Stimulated activated effector memory CD8-positive, alpha-beta T cell treated with anti-CD3 and anti-CD28 coated beads, Interleukin-12 subunit alpha, Interleukin-12 subunit beta, amount 100 ng/mL, for 72 hours (primary cell): Measurements from ENCODE around the gene BST1.
A peak's percentile ranks its signal among the peaks of the same experiment; 100 is the strongest.

Experiments
- ATAC-seq: fragments of 150-1000 bp; cut with Tn5 transposase; 2 replicates; pipeline ENCODE4 v1.10.0; 2021
- DNase-seq, 2 donors: peaks; one replicate each; pipeline ENCODE4 v3.0.0; 2021 to 2022; ENCODE audit warnings: low spot score in 2 of 2
- H3K27ac Mint-ChIP-seq: one replicate; pipeline ENCODE4 v1.8.0; 2022; ENCODE audit warnings: mild to moderate bottlenecking, mixed read lengths
- H3K36me3 Mint-ChIP-seq: one replicate; pipeline ENCODE4 v1.8.0; 2022; ENCODE audit warnings: mild to moderate bottlenecking, mixed read lengths
- H3K4me1 Mint-ChIP-seq: one replicate; pipeline ENCODE4 v1.8.0; 2022; ENCODE audit warnings: mixed read lengths
- H3K4me3 Mint-ChIP-seq: one replicate; pipeline ENCODE4 v1.8.0; 2022; ENCODE audit warnings: mild to moderate bottlenecking, mixed read lengths
- H3K9me3 Mint-ChIP-seq: one replicate; pipeline ENCODE4 v1.8.0; 2022; ENCODE audit warnings: mixed read lengths

The BST1 gene

GRCh38 chr4:15702941-15703403, at the start of gene BST1:
TSS of gene BST1 (plus strand) at chr4:15703065. CDS start at chr4:15703145, 80 bp downstream.
- H3K4me1 Mint-ChIP-seq, result peaks cover 19% of the 10 kb centered on the region
- peak within 1 kb of the TSS; percentile 75 for H3K4me3 Mint-ChIP-seq
- H3K36me3 Mint-ChIP-seq, result no peaks in the 10 kb centered on the region
- no peaks in the 10 kb centered on the region for H3K9me3 Mint-ChIP-seq
- no peak within 1 kb of the TSS for H3K27ac Mint-ChIP-seq
- ATAC-seq (peak; percentile 76), DNase-seq (peak; percentile 25 to 68)

GRCh38 chr4:15653420-15653819, 49.4 kb upstream of the BST1 start:
- H3K4me3 Mint-ChIP-seq, result peak overlapping the region; percentile 96
- ATAC-seq (no peak), DNase-seq (no peak)
- no peaks in the 10 kb centered on the region for H3K9me3 Mint-ChIP-seq
- peak overlapping the region; percentile 95 for H3K27ac Mint-ChIP-seq
- H3K4me1 Mint-ChIP-seq, result peaks cover 54% of the 10 kb centered on the region
- peaks cover 22% of the 10 kb centered on the region for H3K36me3 Mint-ChIP-seq

GRCh38 chr4:15653864-15654592, 48.8 kb upstream of the BST1 start:
- DNase-seq (no peak), ATAC-seq (no peak)
- Mint-ChIP-seq H3K36me3 (peaks cover 22% of the 10 kb centered on the region), H3K4me1 (peaks cover 50% of the 10 kb centered on the region), H3K4me3 (peak overlapping the region; percentile 96), H3K9me3 (no peaks in the 10 kb centered on the region), H3K27ac (peak overlapping the region; percentile 95)

- H3K4me1 Mint-ChIP-seq, result peaks cover 48% of the 10 kb centered on the region
- ATAC-seq (peak; percentile 72), DNase-seq (peak in 1 of 2 donors; percentile 75)
- H3K4me3 Mint-ChIP-seq, result peak overlapping the region; percentile 96
- H3K9me3 Mint-ChIP-seq, result no peaks in the 10 kb centered on the region
- peak overlapping the region; percentile 95 for H3K27ac Mint-ChIP-seq
- H3K36me3 Mint-ChIP-seq, result peaks cover 22% of the 10 kb centered on the region
These were observed 48.2 kb upstream of the BST1 start for GRCh38 chr4:15654593-15655222.

DNA sequence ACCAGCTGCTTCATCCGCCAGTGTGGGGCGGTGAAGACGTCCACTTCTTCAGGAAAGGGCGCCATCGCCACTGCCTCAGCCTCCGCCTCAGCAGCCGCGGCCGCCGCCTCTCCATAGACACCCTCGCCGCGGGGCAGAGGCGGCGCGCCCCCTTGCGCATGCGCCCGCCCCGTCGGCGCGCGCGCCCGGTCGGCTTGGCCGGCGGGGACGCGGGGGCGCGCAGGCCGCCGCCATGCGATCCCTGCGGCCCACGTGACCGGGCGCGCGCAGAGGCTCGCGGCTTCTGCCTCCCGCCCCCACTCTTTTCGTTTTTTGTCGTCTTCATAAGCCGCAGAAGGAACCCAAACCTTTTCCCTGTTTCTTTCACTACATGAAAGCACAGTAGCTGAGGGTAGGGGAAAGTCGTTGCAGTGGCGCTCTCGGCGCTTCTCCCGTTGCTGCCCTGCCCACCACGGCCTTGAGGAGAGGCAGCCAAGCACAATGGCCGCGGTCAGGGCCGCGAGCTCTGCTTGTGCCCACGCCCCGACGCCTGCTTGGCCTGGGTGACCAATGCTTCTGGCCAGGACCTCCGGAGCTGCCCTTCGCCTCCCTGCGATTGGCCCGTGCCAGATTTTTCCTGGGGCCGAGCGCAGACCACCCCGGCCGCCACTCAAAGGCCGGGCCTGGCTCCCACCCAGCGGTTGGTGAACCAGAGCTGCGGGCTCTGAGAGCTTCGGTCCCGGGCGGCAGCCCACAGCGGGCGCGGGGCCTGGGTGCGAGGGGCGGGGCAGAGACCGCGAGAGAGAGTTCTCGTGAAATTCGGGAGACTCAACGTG, 47.4 kb upstream of the BST1 start, which contains the start of gene FBXL5:
Gene FBXL5 (minus strand): TSS at position 135 of the 815 bp plus-strand sequence. CDS start 70 bp downstream, at position 65.
- H3K9me3 Mint-ChIP-seq, result no peaks in the 10 kb centered on the region
- ATAC-seq (peak; percentile 89), DNase-seq (peak; percentile 82 to 90)
- H3K4me1 Mint-ChIP-seq, result peaks cover 41% of the 10 kb centered on the region
- peak within 1 kb of the TSS; percentile 96 for H3K4me3 Mint-ChIP-seq
- H3K36me3 Mint-ChIP-seq, result peaks cover 21% of the 10 kb centered on the region
- peak within 1 kb of the TSS; percentile 95 for H3K27ac Mint-ChIP-seq

GRCh38 chr4:15656038-15656470, 46.8 kb upstream of the BST1 start:
- Mint-ChIP-seq H3K9me3 (no peaks in the 10 kb centered on the region), H3K4me1 (peaks cover 34% of the 10 kb centered on the region), H3K4me3 (peak overlapping the region; percentile 96), H3K27ac (peak overlapping the region; percentile 95), H3K36me3 (peaks cover 15% of the 10 kb centered on the region)
- DNase-seq, result no peak
- ATAC-seq, result no peak

- Mint-ChIP-seq H3K36me3 (peaks cover 13% of the 10 kb centered on the region), H3K27ac (no peak overlapping the region), H3K9me3 (no peaks in the 10 kb centered on the region), H3K4me1 (peaks cover 23% of the 10 kb centered on the region), H3K4me3 (no peak overlapping the region)
- ATAC-seq, result no peak
- no peak for DNase-seq
These were observed 45.5 kb upstream of the BST1 start for GRCh38 chr4:15657366-15657765.

DNA sequence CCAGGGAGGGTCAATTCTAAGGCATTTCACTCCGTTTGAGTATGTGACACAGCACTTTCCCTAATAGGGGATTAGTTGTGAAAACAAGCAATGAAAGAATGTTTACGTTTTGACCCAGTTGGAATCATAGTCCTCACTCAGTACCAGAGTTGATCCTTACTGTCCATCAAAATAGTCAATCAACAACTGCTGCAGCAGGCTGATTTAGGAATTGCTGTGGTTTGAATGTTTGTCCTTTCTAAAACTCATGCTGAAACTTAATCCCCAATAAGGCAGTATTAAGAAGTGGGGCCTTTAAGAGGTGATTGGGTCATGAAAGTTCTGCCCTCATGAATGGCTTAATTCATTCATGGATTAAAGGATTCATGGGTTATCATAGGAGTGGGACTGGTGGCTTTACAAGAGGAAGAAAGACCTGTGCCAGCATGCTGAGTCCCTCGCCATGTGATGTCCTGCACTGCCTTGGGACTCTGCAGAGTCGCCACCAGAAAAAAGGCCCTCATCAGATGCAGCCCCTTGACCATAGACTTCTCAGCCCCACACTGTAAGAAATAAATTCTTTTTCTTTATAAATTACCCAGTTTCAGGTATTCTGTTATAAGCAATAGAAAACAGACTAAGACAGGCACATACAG, 44.6 kb upstream of the BST1 start:
- no peaks in the 10 kb centered on the region for H3K9me3 Mint-ChIP-seq
- no peak overlapping the region for H3K4me3 Mint-ChIP-seq
- peaks cover 13% of the 10 kb centered on the region for H3K36me3 Mint-ChIP-seq
- H3K4me1 Mint-ChIP-seq, result peaks cover 21% of the 10 kb centered on the region
- DNase-seq (no peak), ATAC-seq (no peak)
- H3K27ac Mint-ChIP-seq, result no peak overlapping the region

DNA sequence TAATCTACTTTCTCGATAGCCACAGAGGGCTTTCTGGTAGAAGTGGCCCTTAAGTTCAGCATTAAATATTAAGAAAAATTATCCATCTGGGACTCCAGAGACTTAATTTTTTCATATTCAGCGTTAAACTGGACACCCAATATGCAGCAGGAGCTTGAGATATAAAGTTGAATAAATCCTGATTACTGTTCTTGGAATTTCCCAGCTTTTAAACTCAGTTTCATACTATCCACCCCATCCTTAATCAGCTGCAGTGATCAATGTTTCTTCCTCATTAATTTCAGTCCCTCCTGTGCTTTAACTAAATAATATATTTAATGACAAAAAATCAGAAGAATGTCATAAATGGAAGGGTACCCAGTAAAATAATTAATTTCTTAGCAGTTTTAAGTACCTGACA, 44.1 kb upstream of the BST1 start:
- Mint-ChIP-seq H3K4me1 (peaks cover 16% of the 10 kb centered on the region), H3K9me3 (no peaks in the 10 kb centered on the region), H3K36me3 (peaks cover 13% of the 10 kb centered on the region), H3K27ac (no peak overlapping the region), H3K4me3 (no peak overlapping the region)
- DNase-seq (no peak), ATAC-seq (no peak)

DNA sequence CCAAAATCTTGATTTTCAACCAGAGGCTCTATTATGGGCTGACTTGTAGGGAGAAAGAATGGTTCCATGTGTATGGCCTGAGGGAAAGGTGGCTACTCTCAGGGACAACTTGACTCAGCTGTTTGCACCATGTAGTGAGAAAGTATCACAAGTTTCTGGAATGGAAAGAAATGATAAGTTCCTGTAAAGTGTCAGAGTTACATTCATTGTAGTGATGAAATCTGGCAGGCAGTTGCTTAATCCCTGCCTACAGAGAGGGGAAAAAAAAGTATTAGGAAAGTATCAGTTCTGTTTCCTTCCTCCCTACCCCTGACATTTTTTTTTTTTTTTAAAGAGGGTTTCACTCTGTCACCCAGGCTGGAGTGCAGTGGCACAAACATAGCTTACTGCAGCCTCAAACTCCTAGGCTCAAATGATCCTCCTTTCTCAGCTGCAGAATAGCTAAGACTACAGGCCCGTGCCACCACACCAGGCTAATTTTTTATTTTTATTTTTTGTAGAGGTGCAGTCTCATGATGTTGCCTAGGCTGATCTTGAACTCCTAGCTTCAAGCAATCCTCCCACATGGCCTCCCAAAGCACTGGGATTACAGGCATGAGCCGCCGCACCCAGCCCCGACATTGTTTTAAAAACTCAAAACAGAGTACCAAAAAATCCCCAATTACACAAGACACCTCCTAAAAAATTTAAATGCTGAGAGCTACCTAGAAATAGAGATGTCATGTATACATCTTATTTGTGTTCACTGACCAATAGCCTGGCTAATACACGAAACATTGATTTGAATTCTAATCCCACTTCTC, 42.9 kb upstream of the BST1 start:
- Mint-ChIP-seq H3K9me3 (no peaks in the 10 kb centered on the region), H3K27ac (no peak overlapping the region), H3K4me3 (no peak overlapping the region), H3K4me1 (peaks cover 9% of the 10 kb centered on the region), H3K36me3 (peaks cover 7% of the 10 kb centered on the region)
- DNase-seq (no peak), ATAC-seq (no peak)

DNA sequence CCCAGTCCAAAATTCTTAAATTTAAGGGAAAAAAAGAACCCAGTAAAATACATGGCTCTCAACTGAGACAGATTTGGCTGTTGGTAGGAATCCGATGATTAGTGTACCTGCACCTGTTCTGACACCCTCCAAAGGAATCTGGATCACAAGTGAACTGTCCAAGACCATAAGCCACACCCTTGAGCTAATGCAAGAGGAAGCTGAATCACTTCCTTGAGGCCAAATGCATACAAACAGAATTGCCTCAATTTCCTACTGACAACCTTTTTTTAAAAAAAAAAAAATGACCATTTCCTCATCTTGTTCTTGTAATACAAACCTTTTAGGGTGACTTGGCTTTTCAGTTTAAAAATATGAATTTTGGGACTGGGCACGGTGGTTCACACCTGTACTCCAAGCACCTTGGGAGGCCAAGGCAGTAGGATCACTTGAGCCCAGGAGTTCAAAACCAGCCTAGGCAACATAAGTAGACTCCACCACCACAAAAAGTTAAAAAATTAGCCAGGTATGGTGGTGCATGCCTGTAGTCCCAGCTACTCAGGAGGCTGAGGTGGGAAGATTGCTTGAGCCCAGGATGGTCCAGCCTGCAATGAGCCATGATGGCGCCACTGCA, 37.0 kb upstream of the BST1 start:
- DNase-seq (no peak), ATAC-seq (no peak)
- peaks cover 7% of the 10 kb centered on the region for H3K36me3 Mint-ChIP-seq
- H3K9me3 Mint-ChIP-seq, result no peaks in the 10 kb centered on the region
- no peak overlapping the region for H3K4me3 Mint-ChIP-seq
- no peak overlapping the region for H3K27ac Mint-ChIP-seq
- H3K4me1 Mint-ChIP-seq, result peaks cover 15% of the 10 kb centered on the region

- Mint-ChIP-seq H3K9me3 (no peaks in the 10 kb centered on the region), H3K4me1 (peaks cover 15% of the 10 kb centered on the region), H3K27ac (no peak overlapping the region), H3K36me3 (peaks cover 7% of the 10 kb centered on the region), H3K4me3 (no peak overlapping the region)
- ATAC-seq (no peak), DNase-seq (no peak)
These were observed 35.9 kb upstream of the BST1 start for GRCh38 chr4:15667006-15667405.

DNA sequence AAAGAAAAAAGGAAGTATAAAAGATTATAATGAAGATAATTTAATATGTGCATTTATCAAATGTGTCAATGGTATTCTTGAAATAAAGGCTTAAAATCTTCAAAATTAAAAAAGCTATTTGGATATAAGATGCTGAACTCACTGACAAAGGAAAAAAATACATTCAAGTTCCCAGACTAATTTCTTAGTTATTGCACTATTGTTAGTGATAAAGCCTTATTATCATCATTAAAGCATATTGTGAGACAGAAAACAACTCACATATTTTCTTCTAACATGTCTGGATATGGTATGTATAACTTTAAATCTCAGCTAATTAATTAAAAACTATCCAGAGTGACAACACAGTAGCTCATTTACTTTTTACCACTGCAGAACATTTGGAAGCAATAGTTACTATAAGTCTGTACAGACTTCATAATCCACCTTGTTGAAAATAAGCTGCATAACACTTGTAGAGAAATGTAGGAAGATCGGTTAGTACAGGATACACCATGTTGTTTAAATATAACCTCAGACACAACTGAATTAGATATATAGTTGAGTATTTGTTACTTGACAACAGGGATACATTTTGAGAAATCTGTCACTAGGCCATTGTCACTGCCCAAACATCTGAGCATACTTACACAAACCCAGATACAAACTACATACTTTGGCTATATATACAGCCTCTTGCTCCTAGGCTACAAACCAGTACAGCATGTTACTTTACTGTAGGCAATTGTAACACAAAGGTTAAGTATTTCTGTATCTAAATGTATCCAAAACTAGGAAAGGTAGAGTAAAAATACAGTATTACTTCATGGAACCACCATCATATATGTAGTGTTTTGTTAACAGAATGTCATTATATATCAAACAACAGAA, 34.1 kb upstream of the BST1 start:
- no peak for ATAC-seq
- Mint-ChIP-seq H3K4me3 (no peak overlapping the region), H3K36me3 (peaks cover 7% of the 10 kb centered on the region), H3K4me1 (peaks cover 15% of the 10 kb centered on the region), H3K9me3 (no peaks in the 10 kb centered on the region), H3K27ac (no peak overlapping the region)
- no peak for DNase-seq
